Fibroblast of peridontal ligament (primary cell): ENCODE measurements around the gene SYNPO2.
"Not testable (repeated sequence)": the region's sequence is repeated elsewhere in the genome, so short reads cannot be mapped to it uniquely, and the experiment has no call there.

Source experiments
- DNase-seq: peaks from one replicate; pipeline ENCODE4 v3.0.0-alpha.2; 2010; ENCODE audit errors: extremely low read depth

Gene SYNPO2

DNA sequence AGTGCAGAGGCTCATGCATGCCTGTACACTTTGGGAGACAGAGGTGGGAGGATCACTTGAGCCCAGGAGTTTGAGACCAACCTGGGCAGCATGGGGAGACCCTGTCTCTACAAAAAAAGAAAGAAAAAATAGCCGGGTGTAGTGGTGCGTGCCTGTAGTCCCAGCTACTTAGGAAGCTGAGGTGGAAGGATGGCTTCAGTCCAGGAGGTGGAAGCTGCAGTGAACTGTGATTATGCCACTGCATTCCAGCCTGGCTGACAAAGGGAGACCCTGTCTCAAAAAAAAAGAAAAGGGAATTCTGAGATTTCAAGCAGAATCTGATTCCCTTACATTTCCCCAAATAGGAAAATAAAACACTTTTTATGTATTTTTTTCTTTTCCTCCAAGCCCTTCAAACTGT lies 83.5 kb downstream of the SYNPO2 start:
- no peak for DNase-seq

GRCh38 chr4:118973295-118973694 lies 84.6 kb downstream of the SYNPO2 start:
- DNase-seq: peak; percentile 72

GRCh38 chr4:118974758-118975157 lies 86.1 kb downstream of the SYNPO2 start:
- DNase-seq: peak; percentile 64

DNA sequence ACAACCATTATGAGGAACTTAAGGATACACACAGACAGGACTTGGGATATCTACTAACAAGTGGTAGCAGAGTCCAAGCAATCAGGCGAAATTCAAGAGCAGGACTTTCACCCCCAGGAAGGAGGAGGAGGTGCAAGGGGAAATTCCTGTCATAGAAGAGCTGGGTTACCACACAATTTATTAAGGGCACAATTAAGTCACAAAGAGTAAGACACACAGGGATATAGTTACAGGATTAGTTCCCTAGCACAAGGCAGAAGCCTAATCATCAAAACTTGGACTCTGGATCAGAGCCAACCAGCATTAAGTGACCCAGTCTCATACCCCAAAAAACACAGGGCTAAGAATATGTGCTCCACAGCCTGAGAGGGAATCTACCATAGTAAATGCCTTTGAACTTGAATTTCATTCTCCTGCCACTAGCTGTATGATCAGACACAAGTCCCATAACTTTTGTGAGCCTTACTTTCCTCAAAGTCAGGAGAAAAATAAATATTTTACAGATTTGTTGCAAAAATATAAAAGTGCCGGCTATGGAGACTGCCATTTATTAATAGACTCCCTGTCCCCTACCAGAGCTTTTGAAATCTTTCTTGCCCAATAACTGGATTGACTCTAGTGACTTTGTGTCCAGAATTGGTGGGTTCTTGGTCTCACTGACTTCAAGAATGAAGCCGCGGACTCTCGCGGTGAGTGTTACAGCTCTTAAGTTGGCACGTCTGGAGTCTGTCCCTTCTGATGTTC lies 87.0 kb downstream of the SYNPO2 start:
- no peak for DNase-seq

DNA sequence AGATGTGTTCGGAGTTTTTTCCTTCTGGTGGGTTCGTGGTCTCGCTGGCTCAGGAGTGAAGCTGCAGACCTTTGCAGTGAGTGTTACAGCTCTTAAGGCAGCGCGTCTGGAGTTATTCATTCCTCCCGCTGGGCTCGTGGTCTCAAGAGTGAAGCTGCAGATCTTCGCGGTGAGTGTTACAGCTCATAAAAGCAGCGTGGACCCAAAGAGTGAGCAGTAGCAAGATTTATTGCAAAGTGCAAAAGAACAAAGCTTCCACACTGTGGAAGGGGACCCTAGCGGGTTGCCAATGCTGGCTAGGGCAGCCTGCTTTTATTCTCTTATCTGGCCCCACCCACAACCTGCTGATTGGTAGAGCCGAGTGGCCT lies 87.5 kb downstream of the SYNPO2 start:
- not testable (repeated sequence) for DNase-seq

GRCh38 chr4:118977100-118977499 lies 88.4 kb downstream of the SYNPO2 start:
- not testable (repeated sequence) for DNase-seq

DNA sequence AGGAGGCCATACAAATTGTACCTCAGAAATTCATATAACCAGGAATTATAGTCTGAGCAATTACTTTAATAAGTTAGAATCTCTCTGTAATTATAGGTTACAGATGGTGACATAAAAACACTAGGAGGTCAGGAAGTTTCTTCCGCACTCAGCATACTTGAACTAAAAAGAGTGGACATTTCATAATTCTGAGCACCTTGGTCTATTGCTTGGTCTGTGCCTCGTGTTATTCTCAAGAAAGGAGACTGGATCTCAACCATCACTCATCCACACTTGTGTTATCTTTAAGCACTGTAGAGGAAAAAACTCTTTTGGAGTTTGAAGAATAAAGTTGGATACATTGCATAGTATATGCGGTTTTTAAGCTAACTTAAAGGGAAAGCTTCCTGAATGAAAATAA lies 91.1 kb downstream of the SYNPO2 start:
- DNase-seq: no peak

- peak; percentile 85 for DNase-seq
These were observed 92.7 kb downstream of the SYNPO2 start for GRCh38 chr4:118981171-118981838.

DNA sequence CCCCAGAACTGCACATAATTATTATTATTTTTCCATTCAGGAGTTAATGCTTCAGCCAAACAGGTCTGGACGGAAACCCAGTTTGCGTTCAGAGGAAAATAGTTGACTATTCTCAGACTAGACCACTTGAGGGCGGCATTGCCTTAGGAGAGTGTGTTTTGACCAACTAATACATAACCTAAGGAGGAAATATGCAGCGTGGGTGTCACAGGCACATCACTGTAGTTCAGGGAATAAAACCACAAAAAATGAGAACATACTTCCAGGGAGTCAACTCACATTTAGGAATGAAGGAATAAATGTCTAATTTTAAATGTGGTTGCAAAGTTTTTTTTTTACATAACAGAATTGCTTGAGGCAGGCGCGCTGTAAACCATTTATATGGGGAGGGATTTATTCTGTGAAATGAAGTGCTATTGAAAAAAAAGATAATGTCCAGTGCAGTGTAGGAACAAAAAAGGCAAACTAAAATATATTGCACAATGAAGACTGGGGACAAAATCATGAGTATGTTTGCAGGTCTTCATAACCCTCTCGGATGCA lies 93.3 kb downstream of the SYNPO2 start:
- peak; percentile 98 for DNase-seq

GRCh38 chr4:118983293-118983692 lies 94.6 kb downstream of the SYNPO2 start:
- no peak for DNase-seq

DNA sequence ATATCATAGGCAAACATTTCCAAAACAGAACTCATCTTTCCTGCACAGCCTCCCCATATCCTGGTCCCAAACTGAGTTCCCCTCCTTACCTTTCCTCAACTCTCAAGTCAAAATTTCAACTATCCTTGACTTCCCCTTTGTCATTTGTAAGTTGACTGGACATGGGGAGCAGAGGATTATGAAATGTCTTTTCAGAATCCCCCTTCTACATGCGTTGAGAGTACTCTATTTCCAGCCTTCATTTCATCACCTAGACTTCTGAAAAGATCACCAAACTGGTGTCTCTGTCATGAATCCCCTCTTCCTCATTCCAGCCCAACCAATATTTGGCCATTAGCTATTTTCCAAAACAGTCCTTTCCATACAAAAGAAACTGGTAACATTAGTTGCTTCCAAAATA lies 95.2 kb downstream of the SYNPO2 start:
- DNase-seq: no peak

DNA sequence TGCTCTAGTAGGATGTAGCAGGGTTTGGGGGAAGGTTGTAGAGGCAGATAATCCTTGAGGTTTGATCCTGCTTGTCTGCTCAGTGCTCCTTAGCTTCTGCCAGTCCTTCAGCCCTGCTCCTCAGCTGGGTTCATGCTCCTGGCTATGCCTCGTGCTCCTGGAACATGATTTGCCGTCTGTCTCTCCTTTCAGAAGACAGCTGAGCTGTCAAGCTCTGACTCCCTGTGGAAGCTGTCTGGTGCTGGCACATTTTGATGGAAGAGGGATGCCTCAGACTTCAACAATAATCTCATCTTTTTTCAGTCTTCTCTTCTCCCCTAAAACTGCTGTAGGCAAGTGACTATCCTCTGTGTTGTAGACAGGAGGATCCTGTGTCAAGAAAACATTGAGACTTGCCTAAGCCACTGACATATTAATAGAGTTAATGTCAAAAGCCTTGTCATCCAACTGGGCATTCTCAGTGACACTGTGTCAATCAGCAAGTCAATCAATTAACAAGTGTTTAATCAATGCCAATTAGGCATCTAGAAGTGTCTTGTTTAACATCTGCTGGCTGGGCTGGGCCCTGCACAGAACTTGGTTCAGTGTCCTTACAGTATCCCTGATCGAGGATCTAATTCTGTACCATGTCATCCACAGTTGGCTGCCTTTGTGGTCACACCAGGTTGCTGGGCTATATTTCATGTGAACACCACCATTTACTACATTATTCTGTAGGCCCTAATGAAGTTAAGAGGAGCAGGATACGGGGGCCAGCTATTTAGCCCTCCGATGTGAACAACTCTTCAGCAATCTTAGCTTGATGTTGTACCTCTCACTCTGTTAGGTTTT lies 96.7 kb downstream of the SYNPO2 start:
- no peak for DNase-seq

GRCh38 chr4:118987959-118988634 lies 99.4 kb downstream of the SYNPO2 start:
- no peak for DNase-seq

DNA sequence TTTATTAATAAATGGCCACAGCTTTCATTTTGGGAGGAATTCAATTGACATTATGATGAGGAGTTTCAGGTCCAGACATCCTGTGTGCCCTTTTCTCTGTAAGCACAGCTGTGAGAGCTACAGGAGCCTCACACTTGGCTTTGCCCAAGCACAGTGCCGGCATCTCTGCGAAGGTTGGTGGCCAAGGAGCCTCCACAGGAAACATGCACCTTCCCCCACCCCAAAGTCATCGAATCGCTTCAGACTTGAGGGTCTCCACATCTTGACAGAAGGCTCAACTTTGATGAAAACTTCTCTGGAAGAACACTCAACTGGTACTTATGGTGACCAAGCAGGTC lies 100.0 kb downstream of the SYNPO2 start:
- no peak for DNase-seq

- peak; percentile 94 for DNase-seq
These were observed 100.7 kb downstream of the SYNPO2 start for GRCh38 chr4:118989098-118990080.

- no peak for DNase-seq
These were observed 103.0 kb downstream of the SYNPO2 start for GRCh38 chr4:118991686-118992085.

GRCh38 chr4:118992149-118992548 lies 103.5 kb downstream of the SYNPO2 start:
- DNase-seq: no peak

DNA sequence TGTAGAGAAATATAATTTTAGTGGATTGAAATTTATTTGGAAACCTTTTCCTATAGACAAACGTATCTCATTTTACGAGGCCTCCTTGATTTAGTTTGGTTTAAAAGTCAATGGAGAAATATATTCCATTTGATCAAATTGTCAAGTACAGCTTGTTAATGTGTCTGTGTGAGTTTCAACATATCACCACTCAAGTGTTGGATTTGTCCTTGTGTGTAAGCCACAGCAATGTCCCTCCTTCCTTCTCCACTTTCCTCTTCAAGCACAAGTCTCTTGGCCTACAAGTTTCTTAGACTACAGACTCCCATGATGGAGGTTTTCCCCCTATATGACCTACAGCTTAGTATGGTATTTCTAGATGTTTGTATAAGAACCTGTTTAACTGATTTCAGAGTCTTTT lies 104.7 kb downstream of the SYNPO2 start:
- DNase-seq: no peak

GRCh38 chr4:118994030-118994429 lies 105.4 kb downstream of the SYNPO2 start:
- DNase-seq: peak; percentile 75

GRCh38 chr4:118995693-118996391 lies 107.2 kb downstream of the SYNPO2 start:
- no peak for DNase-seq
